ENCODE results near the gene ANGPTL8.
A peak's percentile ranks its signal among the peaks of the same experiment; 100 is the strongest.

Gene ANGPTL8

GRCh38 chr19:11204076-11204602 is 35.3 kb upstream of the ANGPTL8 start:
- no peak for DNase-seq

GRCh38 chr19:11204943-11205349 is 34.5 kb upstream of the ANGPTL8 start:
- peak; percentile 70 for DNase-seq

- no peak for DNase-seq
Measured at GRCh38 chr19:11205939-11206570, 33.4 kb upstream of the ANGPTL8 start.

GRCh38 chr19:11208561-11209471 is 30.6 kb upstream of the ANGPTL8 start:
- DNase-seq, result no peak

GRCh38 chr19:11209839-11210655 is 29.4 kb upstream of the ANGPTL8 start:
- no peak for DNase-seq

GRCh38 chr19:11210656-11210928 is 28.8 kb upstream of the ANGPTL8 start:
- DNase-seq, result no peak

GRCh38 chr19:11214387-11214786 is 25.0 kb upstream of the ANGPTL8 start:
- DNase-seq, result no peak

GRCh38 chr19:11221082-11221598 is 18.3 kb upstream of the ANGPTL8 start:
- DNase-seq, result no peak

GRCh38 chr19:11223200-11223599 is 16.2 kb upstream of the ANGPTL8 start:
- DNase-seq, result no peak

GRCh38 chr19:11224429-11224828 is 15.0 kb upstream of the ANGPTL8 start:
- DNase-seq, result no peak

GRCh38 chr19:11225172-11225571 is 14.2 kb upstream of the ANGPTL8 start:
- DNase-seq, result no peak

- DNase-seq, result no peak
Measured at GRCh38 chr19:11225815-11226214, 13.6 kb upstream of the ANGPTL8 start.

GRCh38 chr19:11226716-11227166 is 12.7 kb upstream of the ANGPTL8 start:
- no peak for DNase-seq

GRCh38 chr19:11227195-11227886 is 12.1 kb upstream of the ANGPTL8 start:
- peak; percentile 53 for DNase-seq

GRCh38 chr19:11230621-11231386 is 8.6 kb upstream of the ANGPTL8 start:
- no peak for DNase-seq

GRCh38 chr19:11232555-11232954 is 6.9 kb upstream of the ANGPTL8 start:
- no peak for DNase-seq

- DNase-seq, result no peak
Measured at GRCh38 chr19:11233073-11233472, 6.3 kb upstream of the ANGPTL8 start.

- peak; percentile 13 for DNase-seq
Measured at GRCh38 chr19:11234486-11235075, 4.8 kb upstream of the ANGPTL8 start.

GRCh38 chr19:11236324-11237301 is 2.8 kb upstream of the ANGPTL8 start:
- no peak for DNase-seq

GRCh38 chr19:11237321-11237720 is 2.1 kb upstream of the ANGPTL8 start:
- DNase-seq, result no peak
